Measurements from ENCODE around the gene MRPL17. TPM values are rescaled to one million over a fixed set of nuclear protein-coding genes. Genes with fewer than 3 reads are reported as not detected.

The MRPL17 gene
- total and polyA plus RNA-seq, 2 of the 13 experiments (the other 11 are each of a cell fraction or from before 2014, with no cell fraction given) = 59.4 to 90.0 TPM

DNA sequence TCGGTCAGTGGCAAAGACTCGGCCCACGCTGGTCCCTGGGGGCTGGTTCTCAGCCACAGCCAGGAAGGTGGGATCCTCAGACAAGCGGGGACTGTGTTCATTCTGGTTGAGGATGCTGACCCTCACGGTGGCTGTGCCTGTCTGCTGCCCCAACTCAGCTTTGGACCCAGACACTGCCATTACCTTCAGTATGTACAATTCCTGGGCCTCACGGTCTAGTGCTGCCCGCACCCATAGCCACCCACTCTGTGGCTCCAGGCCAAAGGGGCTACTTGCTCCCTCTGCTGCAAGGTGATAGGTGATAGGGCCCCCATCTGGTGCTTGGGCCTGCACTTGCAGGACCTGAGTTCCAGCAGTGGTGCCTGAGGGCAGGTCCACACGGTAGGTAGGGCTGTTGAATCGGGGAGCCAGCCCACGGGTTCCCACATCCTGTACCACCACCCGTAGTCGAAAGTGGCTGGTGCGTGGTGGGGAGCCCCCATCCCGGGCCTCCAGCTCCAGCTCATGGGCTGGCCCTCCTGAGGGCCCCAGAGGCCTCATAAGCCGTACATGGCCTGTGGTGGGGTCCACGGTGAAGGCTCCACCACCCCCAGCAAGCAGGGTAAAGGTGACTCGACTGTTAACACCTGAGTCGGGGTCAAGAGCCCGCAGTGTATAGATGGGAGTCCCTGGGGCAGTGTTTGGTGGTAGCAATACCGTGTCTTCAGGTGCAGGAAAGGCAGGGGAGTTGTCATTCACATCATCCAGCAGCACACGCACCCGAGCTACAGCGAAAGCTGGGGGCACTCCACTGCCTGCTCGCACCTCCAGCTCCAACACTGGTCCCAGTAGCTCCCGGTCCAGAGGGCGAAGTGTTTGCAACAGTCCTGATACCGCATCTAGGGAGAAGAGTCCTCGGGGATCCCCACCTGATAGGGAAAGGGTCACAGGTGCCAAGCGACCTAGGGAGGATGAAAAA lies 50.7 kb downstream of the MRPL17 start:
- FAIRE-seq (no peak), DNase-seq (ENCODE audit: low spot score) (no peak), ATAC-seq (no peak; the same call in 2 of the 3 replicates)
- no peak overlapping the region for H3K9ac ChIP-seq (ENCODE audit: insufficient read depth, low read depth, low read length)
- H3K27me3 ChIP-seq (ENCODE audit: control insufficient read depth in 1 of 2, insufficient read depth in 2 of 2, low read length in 2 of 2) = peaks cover 9 to 58% of the 10 kb centered on the region in 2 experiments; a peak in 4 of 5 replicates
- no peak overlapping the region for H3K4me2 ChIP-seq (ENCODE audit: low read depth, low read length)
- TF ChIP-seq, protein P1, sequence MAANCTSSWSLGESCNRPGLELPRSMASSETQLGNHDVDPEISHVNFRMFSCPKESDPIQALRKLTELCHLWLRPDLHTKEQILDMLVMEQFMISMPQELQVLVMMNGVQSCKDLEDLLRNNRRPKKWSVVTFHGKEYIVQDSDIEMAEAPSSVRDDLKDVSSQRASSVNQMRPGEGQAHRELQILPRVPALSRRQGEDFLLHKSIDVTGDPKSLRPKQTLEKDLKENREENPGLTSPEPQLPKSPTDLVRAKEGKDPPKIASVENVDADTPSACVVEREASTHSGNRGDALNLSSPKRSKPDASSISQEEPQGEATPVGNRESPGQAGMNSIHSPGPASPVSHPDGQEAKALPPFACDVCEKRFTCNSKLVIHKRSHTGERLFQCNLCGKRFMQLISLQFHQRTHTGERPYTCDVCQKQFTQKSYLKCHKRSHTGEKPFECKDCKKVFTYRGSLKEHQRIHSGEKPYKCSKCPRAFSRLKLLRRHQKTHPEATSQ (CRISPR knock-in tag; IDR thresholded peaks at IDR 0.05; ENCODE audit: borderline replicate concordance) = no peak
- TF ChIP-seq HOXD1 (CRISPR knock-in tag; IDR thresholded peaks at IDR 0.05) (no peak), ZNF317 (CRISPR knock-in tag; IDR thresholded peaks at IDR 0.05) (no peak), ONECUT2 (CRISPR knock-in tag; IDR thresholded peaks at IDR 0.05) (no peak), ZNF546 (CRISPR knock-in tag; conservative IDR thresholded peaks at IDR 0.05) (no peak)
- TF ChIP-seq, protein P2, sequence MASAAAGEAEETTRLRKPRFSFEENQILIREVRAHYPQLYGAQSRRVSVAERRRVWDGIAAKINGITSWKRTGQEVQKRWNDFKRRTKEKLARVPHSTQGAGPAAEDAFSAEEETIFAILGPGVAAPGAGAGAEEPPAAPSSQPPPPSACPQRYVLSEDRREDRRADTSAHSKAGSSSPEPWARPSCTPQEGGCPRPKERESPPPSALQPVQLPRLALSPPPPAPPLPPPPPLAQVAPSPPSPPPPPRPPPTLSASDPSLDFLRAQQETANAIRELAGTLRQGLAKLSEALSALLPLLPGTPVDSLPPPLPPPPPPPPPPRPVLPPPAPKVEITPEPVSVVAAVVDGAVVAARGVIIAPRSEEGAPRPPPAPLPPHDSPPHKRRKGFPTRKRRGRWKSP (CRISPR knock-in tag; IDR thresholded peaks at IDR 0.05) = no peak
- no peaks in the 10 kb centered on the region for H4K20me1 ChIP-seq (ENCODE audit: insufficient read depth, low read length)
- no peak overlapping the region for H3K4me3 ChIP-seq (replicated peaks in 1 of 3; ENCODE audit: insufficient read depth in 1 of 3, low read depth in 2 of 3, low read length in 3 of 3)
- no peaks in the 10 kb centered on the region for H3K9me3 ChIP-seq (ENCODE audit: low read length)
- intact Hi-C loops (cut with micrococcal nuclease; ENCODE audit: unreplicated experiment) (no loop called here), in situ Hi-C loops (cut with HindIII; ENCODE audit: extremely low pct_ligation_motif_present, low pct_unique_long_range_greater_than_20kb) (no loop called here)
- peaks cover 35% of the 10 kb centered on the region for H3K4me1 ChIP-seq (ENCODE audit: insufficient read depth, low read length)
- H3K79me2 ChIP-seq (ENCODE audit: insufficient read depth, low read length) = no peaks in the 10 kb centered on the region
- H2AFZ ChIP-seq (ENCODE audit: low read length) = no peak overlapping the region
- no peak overlapping the region for H3K27ac ChIP-seq (ENCODE audit: extremely low read length, insufficient read depth, low read length)
- POLR2A ChIA-PET = interaction anchor here (0.7 kb wide), 1 partner anchor 13 kb away, joined by 3 read pairs; the partner anchor contains the start of gene TPP1
- CTCF ChIA-PET (ENCODE audit: low intra/inter-chr PET ratio, low total read pairs) = no interaction called here
- no peaks in the 10 kb centered on the region for H3K36me3 ChIP-seq (replicated peaks in 1 of 2; ENCODE audit: control insufficient read depth in 1 of 2, insufficient read depth in 2 of 2, low read length in 2 of 2)
- 17% methylated on average over 12 of the region's 29 CpGs for WGBS (ENCODE audit: low lambda C conversion rate)
- BruUV-seq (replicated peaks) = no TSS peak

All from HepG2 (cell line).